Measurements from ENCODE around the gene TNNC2. TPM values are rescaled to one million over a fixed set of nuclear protein-coding genes. Genes with fewer than 3 reads are reported as not detected.

The TNNC2 gene
- total and polyA plus RNA-seq, 2 experiments from 2014 or later: 0.59 to 32.5 TPM

DNA sequence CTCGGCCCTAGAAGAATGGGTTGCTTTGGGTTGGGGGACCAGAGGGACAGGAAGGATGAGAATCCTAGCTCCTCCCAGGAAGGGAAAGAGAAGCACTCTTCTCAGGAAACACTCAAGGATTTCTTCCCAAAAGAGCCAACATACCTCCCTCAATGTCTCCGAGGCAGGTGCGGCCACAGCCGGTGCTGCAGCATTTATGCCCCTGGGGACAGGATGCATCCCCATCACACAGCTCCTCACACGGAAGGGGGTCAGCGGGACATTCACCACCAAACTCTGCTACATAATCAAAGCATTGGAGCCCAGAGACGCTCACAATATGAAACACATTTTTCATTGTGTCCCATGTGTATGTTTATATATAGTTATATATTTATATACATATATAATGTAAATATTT, 50.2 kb downstream of the TNNC2 start:
- no peaks in the 10 kb centered on the region for H3K4me1 ChIP-seq (ENCODE audit: insufficient read depth)
- TF ChIP-seq, protein P1, sequence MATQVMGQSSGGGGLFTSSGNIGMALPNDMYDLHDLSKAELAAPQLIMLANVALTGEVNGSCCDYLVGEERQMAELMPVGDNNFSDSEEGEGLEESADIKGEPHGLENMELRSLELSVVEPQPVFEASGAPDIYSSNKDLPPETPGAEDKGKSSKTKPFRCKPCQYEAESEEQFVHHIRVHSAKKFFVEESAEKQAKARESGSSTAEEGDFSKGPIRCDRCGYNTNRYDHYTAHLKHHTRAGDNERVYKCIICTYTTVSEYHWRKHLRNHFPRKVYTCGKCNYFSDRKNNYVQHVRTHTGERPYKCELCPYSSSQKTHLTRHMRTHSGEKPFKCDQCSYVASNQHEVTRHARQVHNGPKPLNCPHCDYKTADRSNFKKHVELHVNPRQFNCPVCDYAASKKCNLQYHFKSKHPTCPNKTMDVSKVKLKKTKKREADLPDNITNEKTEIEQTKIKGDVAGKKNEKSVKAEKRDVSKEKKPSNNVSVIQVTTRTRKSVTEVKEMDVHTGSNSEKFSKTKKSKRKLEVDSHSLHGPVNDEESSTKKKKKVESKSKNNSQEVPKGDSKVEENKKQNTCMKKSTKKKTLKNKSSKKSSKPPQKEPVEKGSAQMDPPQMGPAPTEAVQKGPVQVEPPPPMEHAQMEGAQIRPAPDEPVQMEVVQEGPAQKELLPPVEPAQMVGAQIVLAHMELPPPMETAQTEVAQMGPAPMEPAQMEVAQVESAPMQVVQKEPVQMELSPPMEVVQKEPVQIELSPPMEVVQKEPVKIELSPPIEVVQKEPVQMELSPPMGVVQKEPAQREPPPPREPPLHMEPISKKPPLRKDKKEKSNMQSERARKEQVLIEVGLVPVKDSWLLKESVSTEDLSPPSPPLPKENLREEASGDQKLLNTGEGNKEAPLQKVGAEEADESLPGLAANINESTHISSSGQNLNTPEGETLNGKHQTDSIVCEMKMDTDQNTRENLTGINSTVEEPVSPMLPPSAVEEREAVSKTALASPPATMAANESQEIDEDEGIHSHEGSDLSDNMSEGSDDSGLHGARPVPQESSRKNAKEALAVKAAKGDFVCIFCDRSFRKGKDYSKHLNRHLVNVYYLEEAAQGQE (IDR thresholded peaks at IDR 0.05; ENCODE audit: unreplicated experiment): no peak
- TF ChIP-seq JUNB (IDR thresholded peaks at IDR 0.05; ENCODE audit: unreplicated experiment) (no peak), EZH2phosphoT487 (IDR thresholded peaks at IDR 0.05; ENCODE audit: unreplicated experiment) (no peak), CTCF (conservative IDR thresholded peaks at IDR 0.05; ENCODE audit: low read depth in 2 of 2) (no peak), POLR2AphosphoS5 (IDR thresholded peaks at IDR 0.05; ENCODE audit: low read depth) (no peak), EZH2 (IDR thresholded peaks at IDR 0.05; ENCODE audit: low read depth, unreplicated experiment) (no peak), STAT1 (IDR thresholded peaks at IDR 0.05; ENCODE audit: unreplicated experiment) (no peak), NANOG (IDR thresholded peaks at IDR 0.05; ENCODE audit: borderline replicate concordance) (no peak), ZNF331 (CRISPR knock-in tag; IDR thresholded peaks at IDR 0.05; ENCODE audit: low read depth) (no peak), ETS1 (IDR thresholded peaks at IDR 0.05) (no peak), CREB1 (CRISPR knock-in tag; IDR thresholded peaks at IDR 0.05; ENCODE audit: low read depth) (no peak), ZNF114 (CRISPR knock-in tag; IDR thresholded peaks at IDR 0.05) (no peak)
- TF ChIP-seq, protein P2, sequence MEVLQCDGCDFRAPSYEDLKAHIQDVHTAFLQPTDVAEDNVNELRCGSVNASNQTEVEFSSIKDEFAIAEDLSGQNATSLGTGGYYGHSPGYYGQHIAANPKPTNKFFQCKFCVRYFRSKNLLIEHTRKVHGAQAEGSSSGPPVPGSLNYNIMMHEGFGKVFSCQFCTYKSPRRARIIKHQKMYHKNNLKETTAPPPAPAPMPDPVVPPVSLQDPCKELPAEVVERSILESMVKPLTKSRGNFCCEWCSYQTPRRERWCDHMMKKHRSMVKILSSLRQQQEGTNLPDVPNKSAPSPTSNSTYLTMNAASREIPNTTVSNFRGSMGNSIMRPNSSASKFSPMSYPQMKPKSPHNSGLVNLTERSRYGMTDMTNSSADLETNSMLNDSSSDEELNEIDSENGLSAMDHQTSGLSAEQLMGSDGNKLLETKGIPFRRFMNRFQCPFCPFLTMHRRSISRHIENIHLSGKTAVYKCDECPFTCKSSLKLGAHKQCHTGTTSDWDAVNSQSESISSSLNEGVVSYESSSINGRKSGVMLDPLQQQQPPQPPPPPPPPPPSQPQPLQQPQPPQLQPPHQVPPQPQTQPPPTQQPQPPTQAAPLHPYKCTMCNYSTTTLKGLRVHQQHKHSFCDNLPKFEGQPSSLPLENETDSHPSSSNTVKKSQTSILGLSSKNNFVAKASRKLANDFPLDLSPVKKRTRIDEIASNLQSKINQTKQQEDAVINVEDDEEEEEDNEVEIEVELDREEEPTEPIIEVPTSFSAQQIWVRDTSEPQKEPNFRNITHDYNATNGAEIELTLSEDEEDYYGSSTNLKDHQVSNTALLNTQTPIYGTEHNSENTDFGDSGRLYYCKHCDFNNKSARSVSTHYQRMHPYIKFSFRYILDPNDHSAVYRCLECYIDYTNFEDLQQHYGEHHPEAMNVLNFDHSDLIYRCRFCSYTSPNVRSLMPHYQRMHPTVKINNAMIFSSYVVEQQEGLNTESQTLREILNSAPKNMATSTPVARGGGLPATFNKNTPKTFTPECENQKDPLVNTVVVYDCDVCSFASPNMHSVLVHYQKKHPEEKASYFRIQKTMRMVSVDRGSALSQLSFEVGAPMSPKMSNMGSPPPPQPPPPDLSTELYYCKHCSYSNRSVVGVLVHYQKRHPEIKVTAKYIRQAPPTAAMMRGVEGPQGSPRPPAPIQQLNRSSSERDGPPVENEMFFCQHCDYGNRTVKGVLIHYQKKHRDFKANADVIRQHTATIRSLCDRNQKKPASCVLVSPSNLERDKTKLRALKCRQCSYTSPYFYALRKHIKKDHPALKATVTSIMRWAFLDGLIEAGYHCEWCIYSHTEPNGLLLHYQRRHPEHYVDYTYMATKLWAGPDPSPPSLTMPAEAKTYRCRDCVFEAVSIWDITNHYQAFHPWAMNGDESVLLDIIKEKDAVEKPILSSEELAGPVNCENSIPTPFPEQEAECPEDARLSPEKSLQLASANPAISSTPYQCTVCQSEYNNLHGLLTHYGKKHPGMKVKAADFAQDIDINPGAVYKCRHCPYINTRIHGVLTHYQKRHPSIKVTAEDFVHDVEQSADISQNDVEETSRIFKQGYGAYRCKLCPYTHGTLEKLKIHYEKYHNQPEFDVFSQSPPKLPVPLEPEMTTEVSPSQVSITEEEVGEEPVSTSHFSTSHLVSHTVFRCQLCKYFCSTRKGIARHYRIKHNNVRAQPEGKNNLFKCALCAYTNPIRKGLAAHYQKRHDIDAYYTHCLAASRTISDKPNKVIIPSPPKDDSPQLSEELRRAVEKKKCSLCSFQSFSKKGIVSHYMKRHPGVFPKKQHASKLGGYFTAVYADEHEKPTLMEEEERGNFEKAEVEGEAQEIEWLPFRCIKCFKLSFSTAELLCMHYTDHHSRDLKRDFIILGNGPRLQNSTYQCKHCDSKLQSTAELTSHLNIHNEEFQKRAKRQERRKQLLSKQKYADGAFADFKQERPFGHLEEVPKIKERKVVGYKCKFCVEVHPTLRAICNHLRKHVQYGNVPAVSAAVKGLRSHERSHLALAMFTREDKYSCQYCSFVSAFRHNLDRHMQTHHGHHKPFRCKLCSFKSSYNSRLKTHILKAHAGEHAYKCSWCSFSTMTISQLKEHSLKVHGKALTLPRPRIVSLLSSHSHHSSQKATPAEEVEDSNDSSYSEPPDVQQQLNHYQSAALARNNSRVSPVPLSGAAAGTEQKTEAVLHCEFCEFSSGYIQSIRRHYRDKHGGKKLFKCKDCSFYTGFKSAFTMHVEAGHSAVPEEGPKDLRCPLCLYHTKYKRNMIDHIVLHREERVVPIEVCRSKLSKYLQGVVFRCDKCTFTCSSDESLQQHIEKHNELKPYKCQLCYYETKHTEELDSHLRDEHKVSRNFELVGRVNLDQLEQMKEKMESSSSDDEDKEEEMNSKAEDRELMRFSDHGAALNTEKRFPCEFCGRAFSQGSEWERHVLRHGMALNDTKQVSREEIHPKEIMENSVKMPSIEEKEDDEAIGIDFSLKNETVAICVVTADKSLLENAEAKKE (CRISPR knock-in tag; IDR thresholded peaks at IDR 0.05): no peak
- Mint-ChIP-seq H3K27ac (no peak overlapping the region), H3K9me3 (no peaks in the 10 kb centered on the region; the same call in 2 of the 3 replicates), H3K4me3 (no peak overlapping the region), H3K4me1 (peaks cover 2% of the 10 kb centered on the region; the same call in 1 of the 3 replicates), H3K27me3 (ENCODE audit: insufficient read depth, low read depth, poor library complexity) (peaks cover 4% of the 10 kb centered on the region), H3K36me3 (ENCODE audit: low read depth) (no peaks in the 10 kb centered on the region; the same call in 2 of the 3 replicates)
- peak overlapping the region; percentile 90; the same call in 1 of the 2 replicates for H2AFZ ChIP-seq
- H3K4me2 ChIP-seq: no peak overlapping the region
- no peaks in the 10 kb centered on the region for H4K20me1 ChIP-seq (replicated peaks; ENCODE audit: insufficient read depth)
- no peaks in the 10 kb centered on the region for H3K79me2 ChIP-seq (replicated peaks; ENCODE audit: insufficient read depth)
- no peak overlapping the region for H3K4me3 ChIP-seq
- DNase-seq (ENCODE audit: low spot score) (no peak), ATAC-seq (no peak)
- no peaks in the 10 kb centered on the region for H3K36me3 ChIP-seq (ENCODE audit: insufficient read depth)
- no peak overlapping the region for H3K27ac ChIP-seq (ENCODE audit: low read depth)
- no peaks in the 10 kb centered on the region for H3F3A ChIP-seq (replicated peaks; ENCODE audit: low read depth)
- H3K27me3 ChIP-seq (ENCODE audit: insufficient read depth): no peaks in the 10 kb centered on the region
- no peaks in the 10 kb centered on the region; the same call in 1 of the 2 replicates for H3K9me2 ChIP-seq (ENCODE audit: insufficient read depth)

All from GM23338 (cell line).